B cell (primary cell): ENCODE results near the gene PSMF1. TPM values are rescaled to one million over a fixed set of nuclear protein-coding genes. Genes with fewer than 3 reads are reported as not detected.

Source experiments
- ATAC-seq: fragments of 200-7000 bp; cut with Tn5 transposase; one replicate; pipeline ENCODE4 v1.10.0; 2021; ENCODE audit warnings: low read depth, mild to moderate bottlenecking, moderate number of reproducible peaks, moderate library complexity
- CTCF ChIA-PET: fragments of 350-600 bp; sonication (Branson Sonifier 250); formaldehyde crosslinking; loops from one replicate; lab custom pipeline; 2021; ENCODE audit warnings: antibody characterized with exemption, inconsistent platforms; lab: Charles Lee
- POLR2A ChIA-PET: fragments of 350-600 bp; sonication (Branson Sonifier 250); formaldehyde crosslinking; loops from one replicate; lab custom pipeline; 2021; ENCODE audit warnings: antibody characterized with exemption; lab: Charles Lee
- DNase-seq: peaks from one replicate; pipeline ENCODE4 v3.0.0; 2013
- H2AFZ ChIP-seq: 2 replicates; pipeline ENCODE4 v1.6.1; 2012; ENCODE audit warnings: mild to moderate bottlenecking, low read depth, low read length; ENCODE audit not compliant: insufficient read depth, poor library complexity, severe bottlenecking
- H3K27ac ChIP-seq, 2 donors: 1 replicate in 1 of 2; 2 replicates in 1 of 2; pipeline ENCODE4 v1.5.1; 2012 to 2013; ENCODE audit warnings: low read length in 2 of 2, mild to moderate bottlenecking in 2 of 2, moderate library complexity in 1 of 2
- H3K27me3 ChIP-seq, 4 experiments: fragments of 200-600 bp in 1 of 4; sonication (generic) in 1 of 4; replicated peaks in 1 of 4; 1 replicate in 2 of 4; 2 replicates in 2 of 4; pipeline versions ENCODE4 v1.6.1 to v1.7.0; 2013 to 2016; ENCODE audit warnings: low read length in 3 of 4, mild to moderate bottlenecking in 2 of 4, mixed read lengths in 1 of 4, moderate library complexity in 1 of 4; ENCODE audit not compliant: insufficient read depth in 4 of 4, control insufficient read depth in 3 of 4; ENCODE audit errors: control extremely low read depth in 1 of 4
- H3K36me3 ChIP-seq, 2 experiments: replicated peaks in 1 of 2; 1 replicate in 1 of 2; 2 replicates in 1 of 2; pipeline versions ENCODE4 v1.6.1 to v1.7.1; 2013; ENCODE audit warnings: low read length in 1 of 2; ENCODE audit not compliant: insufficient read depth in 2 of 2, control insufficient read depth in 1 of 2; ENCODE audit errors: control extremely low read depth in 1 of 2, extremely low read depth in 1 of 2
- H3K4me1 ChIP-seq, 2 donors: fragments of 200-600 bp in 1 of 2; sonication (generic) in 1 of 2; 1 replicate in 1 of 2; 2 replicates in 1 of 2; pipeline versions ENCODE4 v1.5.1 to v1.6.1; 2013 to 2017; ENCODE audit warnings: low read length in 2 of 2; ENCODE audit not compliant: control insufficient read depth in 2 of 2, insufficient read depth in 2 of 2
- H3K4me2 ChIP-seq: replicated peaks from 2 replicates; pipeline ENCODE3; 2012; ENCODE audit warnings: mild to moderate bottlenecking, low read depth, low read length; ENCODE audit not compliant: poor library complexity, severe bottlenecking
- H3K4me3 ChIP-seq, 5 experiments: fragments of 200-600 bp in 1 of 5; sonication (generic) in 1 of 5; 1 replicate in 3 of 5; 2 replicates in 2 of 5; pipeline versions ENCODE4 v1.5.1 to v1.7.0; 2011 to 2016; ENCODE audit warnings: low read length in 4 of 5, mild to moderate bottlenecking in 4 of 5, low read depth in 2 of 5, control low read depth in 1 of 5, moderate library complexity in 1 of 5; ENCODE audit not compliant: insufficient read depth in 1 of 5; ENCODE audit errors: control extremely low read depth in 1 of 5, extremely low read depth in 1 of 5
- H3K79me2 ChIP-seq: fragments of 200-600 bp; sonication (generic); one replicate; pipeline ENCODE4 v1.6.0; 2016; ENCODE audit warnings: low read length; ENCODE audit not compliant: control insufficient read depth, insufficient read depth
- H3K9ac ChIP-seq: fragments of 200-600 bp; sonication (generic); 2 replicates; pipeline ENCODE4 v1.6.1; 2017; ENCODE audit warnings: mild to moderate bottlenecking, low read length, moderate library complexity
- H3K9me3 ChIP-seq, 3 donors: one replicate each; pipeline versions ENCODE4 v1.6.1 to v1.7.1; 2013; ENCODE audit warnings: low read length in 2 of 3; ENCODE audit not compliant: control insufficient read depth in 2 of 3, insufficient read depth in 1 of 3; ENCODE audit errors: control extremely low read depth in 1 of 3
- H4K20me1 ChIP-seq: 2 replicates; pipeline ENCODE4 v1.6.0; 2012; ENCODE audit warnings: mild to moderate bottlenecking, low read length; ENCODE audit not compliant: insufficient read depth, control insufficient read depth, poor library complexity, severe bottlenecking
- H3K27ac Mint-ChIP-seq: one replicate; pipeline ENCODE4 v1.8.0; 2021; ENCODE audit warnings: mixed read lengths
- H3K27me3 Mint-ChIP-seq: one replicate; pipeline ENCODE4 v1.8.0; 2021; ENCODE audit warnings: mixed read lengths
- H3K4me1 Mint-ChIP-seq: one replicate; pipeline ENCODE4 v1.8.0; 2021; ENCODE audit warnings: mixed read lengths
- H3K4me3 Mint-ChIP-seq: one replicate; pipeline ENCODE4 v1.8.0; 2021; ENCODE audit warnings: mixed read lengths
- H3K9me3 Mint-ChIP-seq: one replicate; pipeline ENCODE4 v1.8.0; 2022; ENCODE audit warnings: mixed read lengths; ENCODE audit not compliant: insufficient read depth
- EZH2 ChIP-seq: IDR thresholded peaks from 2 replicates; pipeline ENCODE4 v1.6.1; 2012; ENCODE audit warnings: borderline replicate concordance, low read depth, mild to moderate bottlenecking, moderate library complexity, low read length; ENCODE audit not compliant: insufficient read depth, poor library complexity, severe bottlenecking
- WGBS: methylation state at CpG from one replicate; pipeline ENCODE4 v1.1.5; 2013; ENCODE audit warnings: missing lambda C conversion rate; ENCODE audit not compliant: insufficient coverage; 5-methylcytosine and 5-hydroxymethylcytosine counted together
- intact Hi-C: fragments of 100-400 bp; cut with micrococcal nuclease; formaldehyde crosslinking; loops from one replicate; pipeline ENCODE4 v1.10.0; 2022
- polyA plus RNA-seq: library from polyadenylated mRNA; depleted of rRNA; stranded (reverse); fragments of >200 nt; gene quantifications from 2 replicates; pipeline ENCODE4 v1.2.3, GENCODE V29; 2012
- total RNA-seq, 2 donors: library from RNA; stranded (reverse); fragments of 120-200 nt in 1 of 2; gene quantifications; 1 replicate in 1 of 2; 2 replicates in 1 of 2; pipeline versions ENCODE4 v1.2.3 to v1.2.4, GENCODE V29; 2013 to 2022
- TF ChIP-seq, protein P1 (sequence below): fragments of 200-600 bp; IDR thresholded peaks from one replicate; pipeline ENCODE4 v1.8.0; 2022; ENCODE audit warnings: antibody characterized with exemption, mild to moderate bottlenecking

PSMF1 gene
- total and polyA plus RNA-seq, 2 donors (not counting 1 experiment from before 2014, with no cell fraction given), result 113 to 132 TPM

DNA sequence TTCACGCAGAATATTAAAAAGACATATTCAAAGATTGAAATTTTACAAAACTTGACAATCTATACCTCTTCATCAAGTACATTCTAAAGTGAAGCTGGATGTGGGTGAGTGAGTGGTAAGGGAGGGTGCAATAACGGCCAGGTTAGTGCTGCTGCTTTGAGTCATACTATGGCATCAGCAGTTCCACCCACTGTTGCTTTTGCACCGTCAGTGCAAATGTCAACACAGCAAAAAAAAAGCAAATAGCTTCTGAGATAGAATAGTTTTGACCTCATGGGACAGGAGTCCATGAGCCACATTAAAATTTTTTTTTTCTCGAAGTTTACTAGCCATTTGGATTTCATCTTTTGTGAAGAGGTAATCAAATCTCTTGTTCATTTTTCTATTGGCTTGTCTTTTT, 31.8 kb downstream of the PSMF1 start:
- POLR2A ChIA-PET, result no interaction called here
- Histone ChIP-seq H3K27me3 (no peaks in the 10 kb centered on the region), H3K27ac (no peak overlapping the region), H3K4me1 (no peaks in the 10 kb centered on the region), H3K4me3 (no peak overlapping the region), H3K9me3 (peaks cover 0 to 3% (median 0%) of the 10 kb centered on the region in 3 donors), H2AFZ (no peak overlapping the region), H3K79me2 (no peaks in the 10 kb centered on the region), H3K9ac (no peak overlapping the region), H3K4me2 (no peak overlapping the region), H4K20me1 (peaks cover 40% of the 10 kb centered on the region), H3K36me3 (peaks cover 40 to 46% of the 10 kb centered on the region in 2 experiments)
- Mint-ChIP-seq H3K27ac (no peak overlapping the region), H3K9me3 (no peaks in the 10 kb centered on the region), H3K27me3 (no peaks in the 10 kb centered on the region), H3K4me1 (no peaks in the 10 kb centered on the region), H3K4me3 (no peak overlapping the region)
- ATAC-seq, result no peak
- 90% methylated on average over 2 of the region's 4 CpGs for WGBS
- TF ChIP-seq EZH2, result no peak
- TF ChIP-seq, protein P1, sequence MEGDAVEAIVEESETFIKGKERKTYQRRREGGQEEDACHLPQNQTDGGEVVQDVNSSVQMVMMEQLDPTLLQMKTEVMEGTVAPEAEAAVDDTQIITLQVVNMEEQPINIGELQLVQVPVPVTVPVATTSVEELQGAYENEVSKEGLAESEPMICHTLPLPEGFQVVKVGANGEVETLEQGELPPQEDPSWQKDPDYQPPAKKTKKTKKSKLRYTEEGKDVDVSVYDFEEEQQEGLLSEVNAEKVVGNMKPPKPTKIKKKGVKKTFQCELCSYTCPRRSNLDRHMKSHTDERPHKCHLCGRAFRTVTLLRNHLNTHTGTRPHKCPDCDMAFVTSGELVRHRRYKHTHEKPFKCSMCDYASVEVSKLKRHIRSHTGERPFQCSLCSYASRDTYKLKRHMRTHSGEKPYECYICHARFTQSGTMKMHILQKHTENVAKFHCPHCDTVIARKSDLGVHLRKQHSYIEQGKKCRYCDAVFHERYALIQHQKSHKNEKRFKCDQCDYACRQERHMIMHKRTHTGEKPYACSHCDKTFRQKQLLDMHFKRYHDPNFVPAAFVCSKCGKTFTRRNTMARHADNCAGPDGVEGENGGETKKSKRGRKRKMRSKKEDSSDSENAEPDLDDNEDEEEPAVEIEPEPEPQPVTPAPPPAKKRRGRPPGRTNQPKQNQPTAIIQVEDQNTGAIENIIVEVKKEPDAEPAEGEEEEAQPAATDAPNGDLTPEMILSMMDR, result no peak
- intact Hi-C loops, result no loop called here
- no peak for DNase-seq
- CTCF ChIA-PET, result no interaction called here

DNA sequence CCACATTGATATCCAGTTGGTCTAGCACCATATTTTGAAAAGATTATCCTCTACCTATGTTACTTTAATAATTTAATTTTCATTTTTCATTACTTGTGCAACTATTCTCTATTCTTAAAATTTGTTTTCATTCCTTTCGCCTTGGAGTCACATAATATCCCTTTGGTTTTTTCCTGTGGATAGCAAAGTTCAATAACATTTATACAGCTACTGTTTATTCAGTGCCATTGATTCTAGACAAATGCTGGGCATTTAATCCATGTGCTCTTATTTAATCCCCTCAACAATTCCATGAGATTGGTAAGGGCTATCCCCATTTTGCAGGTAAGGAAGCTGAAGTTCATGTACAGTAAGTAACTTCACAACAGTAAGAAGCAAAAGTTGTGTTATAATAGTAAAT, 32.6 kb downstream of the PSMF1 start:
- Histone ChIP-seq H3K4me2 (no peak overlapping the region), H3K4me1 (no peaks in the 10 kb centered on the region), H3K4me3 (no peak overlapping the region), H3K27ac (no peak overlapping the region), H2AFZ (no peak overlapping the region), H3K36me3 (peaks cover 42 to 45% of the 10 kb centered on the region in 2 experiments), H4K20me1 (peaks cover 32% of the 10 kb centered on the region), H3K9me3 (peaks cover 0 to 6% (median 5%) of the 10 kb centered on the region in 3 donors), H3K9ac (no peak overlapping the region), H3K79me2 (no peaks in the 10 kb centered on the region), H3K27me3 (no peaks in the 10 kb centered on the region)
- H3K4me1 Mint-ChIP-seq, result no peaks in the 10 kb centered on the region
- ChIA-PET POLR2A (no interaction called here), CTCF (no interaction called here)
- no peak overlapping the region for H3K4me3 Mint-ChIP-seq
- H3K27ac Mint-ChIP-seq, result no peak overlapping the region
- peaks cover under 1% of the 10 kb centered on the region for H3K9me3 Mint-ChIP-seq
- no peaks in the 10 kb centered on the region for H3K27me3 Mint-ChIP-seq
- intact Hi-C loops, result no loop called here
- no peak for DNase-seq
- WGBS, result no CpG with 5 or more reads among the region's 1 CpG
- TF ChIP-seq EZH2, result no peak
- TF ChIP-seq, protein P1, result no peak
- ATAC-seq, result no peak
